ENCODE data around the gene CDKN2AIP. TPM values are rescaled to one million over a fixed set of nuclear protein-coding genes. Genes with fewer than 3 reads are reported as not detected.

The CDKN2AIP gene
- total RNA-seq, 1 experiment from 2014 or later = 6.4 TPM

- H3K79me2 ChIP-seq (ENCODE audit: insufficient read depth, low read length) = no peaks in the 10 kb centered on the region
- H2AFZ ChIP-seq (ENCODE audit: low read depth, low read length, poor library complexity, severe bottlenecking) = no peak overlapping the region
- ChIA-PET POLR2A (no interaction called here), CTCF (interaction anchor here (0.8 to 1.1 kb wide), 2 partner anchors 8 to 378 kb away, joined by 3 read pairs; no protein-coding TSS in a partner anchor), RAD21 (ENCODE audit: low non-redundant PET in 1 of 2, low total read pairs in 2 of 2, uncharacterized antibody in 2 of 2, unreplicated experiment in 2 of 2) (no interaction called here)
- H3K4me2 ChIP-seq (ENCODE audit: low read length) = no peak overlapping the region
- no peaks in the 10 kb centered on the region for H3K4me1 ChIP-seq (ENCODE audit: control insufficient read depth in 1 of 2, insufficient read depth in 2 of 2, low read length in 2 of 2)
- H3K36me3 ChIP-seq (ENCODE audit: control insufficient read depth in 1 of 2, insufficient read depth in 2 of 2, low read length in 2 of 2) = no peaks in the 10 kb centered on the region
- TF ChIP-seq FOSL1 (IDR thresholded peaks at IDR 0.05; ENCODE audit: low read depth) (no peak), REST (IDR thresholded peaks at IDR 0.05; ENCODE audit: low read depth) (no peak), ELF1 (IDR thresholded peaks at IDR 0.05; ENCODE audit: borderline replicate concordance, low read depth) (no peak), YY1 (IDR thresholded peaks at IDR 0.05; ENCODE audit: extremely low read depth, insufficient replicate concordance, low read depth, low read length) (no peak), ZNF274 (IDR thresholded peaks at IDR 0.05; ENCODE audit: low read depth, low read length) (no peak), EZH2 (IDR thresholded peaks at IDR 0.05) (no peak), MAX (IDR thresholded peaks at IDR 0.05) (no peak), EZH2phosphoT487 (IDR thresholded peaks at IDR 0.05; ENCODE audit: borderline replicate concordance) (no peak)
- TF ChIP-seq, protein P1, sequence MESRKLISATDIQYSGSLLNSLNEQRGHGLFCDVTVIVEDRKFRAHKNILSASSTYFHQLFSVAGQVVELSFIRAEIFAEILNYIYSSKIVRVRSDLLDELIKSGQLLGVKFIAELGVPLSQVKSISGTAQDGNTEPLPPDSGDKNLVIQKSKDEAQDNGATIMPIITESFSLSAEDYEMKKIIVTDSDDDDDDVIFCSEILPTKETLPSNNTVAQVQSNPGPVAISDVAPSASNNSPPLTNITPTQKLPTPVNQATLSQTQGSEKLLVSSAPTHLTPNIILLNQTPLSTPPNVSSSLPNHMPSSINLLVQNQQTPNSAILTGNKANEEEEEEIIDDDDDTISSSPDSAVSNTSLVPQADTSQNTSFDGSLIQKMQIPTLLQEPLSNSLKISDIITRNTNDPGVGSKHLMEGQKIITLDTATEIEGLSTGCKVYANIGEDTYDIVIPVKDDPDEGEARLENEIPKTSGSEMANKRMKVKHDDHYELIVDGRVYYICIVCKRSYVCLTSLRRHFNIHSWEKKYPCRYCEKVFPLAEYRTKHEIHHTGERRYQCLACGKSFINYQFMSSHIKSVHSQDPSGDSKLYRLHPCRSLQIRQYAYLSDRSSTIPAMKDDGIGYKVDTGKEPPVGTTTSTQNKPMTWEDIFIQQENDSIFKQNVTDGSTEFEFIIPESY (IDR thresholded peaks at IDR 0.05; ENCODE audit: extremely low read depth, insufficient replicate concordance, low read length) = no peak
- DNase-seq (ENCODE audit: low read depth, low spot score) (no peak), ATAC-seq (no peak)
- BruUV-seq (replicated peaks) = no TSS peak
- no peaks in the 10 kb centered on the region for H4K20me1 ChIP-seq (ENCODE audit: insufficient read depth)
- no peaks in the 10 kb centered on the region for H3K9me3 ChIP-seq (ENCODE audit: control insufficient read depth in 1 of 2, insufficient read depth in 1 of 2, low read depth in 1 of 2, low read length in 2 of 2)
- no peaks in the 10 kb centered on the region for H3K27me3 ChIP-seq (ENCODE audit: insufficient read depth, low read length)
- no peak overlapping the region for H3K9ac ChIP-seq (ENCODE audit: low read length)
- H3K27ac ChIP-seq (ENCODE audit: low read depth, low read length) = no peak overlapping the region
- H3K9me2 ChIP-seq (ENCODE audit: insufficient read depth) = no peaks in the 10 kb centered on the region
- H3K4me3 ChIP-seq (replicated peaks in 1 of 2; ENCODE audit: low read depth in 1 of 2, low read length in 2 of 2) = no peak overlapping the region
- intact Hi-C loops (cut with micrococcal nuclease) = no loop called here
Observed at GRCh38 chr4:183478123-183478522, 33.7 kb downstream of the CDKN2AIP start.
